Naive thymus-derived CD4-positive, alpha-beta T cell (primary cell): Measurements from ENCODE around the gene NCAM2. TPM values are rescaled to one million over a fixed set of nuclear protein-coding genes. Genes with fewer than 3 reads are reported as not detected.

Experiments
- ATAC-seq: fragments of 150-1000 bp; cut with Tn5 transposase; 2 replicates; pipeline ENCODE4 v1.10.0; 2021; ENCODE audit warnings: mild to moderate bottlenecking, moderate library complexity
- CTCF ChIA-PET: fragments of 350-600 bp; sonication (Branson Sonifier 250); formaldehyde crosslinking; loops from one replicate; lab custom pipeline; 2021; ENCODE audit warnings: antibody characterized with exemption; lab: Charles Lee
- POLR2A ChIA-PET: fragments of 350-600 bp; sonication (Branson Sonifier 250); formaldehyde crosslinking; loops from one replicate; lab custom pipeline; 2021; ENCODE audit warnings: antibody characterized with exemption, inconsistent platforms; lab: Charles Lee
- DNase-seq, 9 donors: peaks; one replicate each; pipeline versions ENCODE4 v3.0.0 to v3.0.0-alpha.2; 2020 to 2022; ENCODE audit warnings: mixed read lengths in 1 of 9
- H3K27ac ChIP-seq: one replicate; pipeline ENCODE4 v1.7.0; 2013; ENCODE audit warnings: mild to moderate bottlenecking, low read depth, low read length, moderate library complexity
- H3K27me3 ChIP-seq, 2 donors: one replicate each; pipeline ENCODE4 v1.7.0; 2013; ENCODE audit warnings: low read length in 2 of 2, mild to moderate bottlenecking in 2 of 2, moderate library complexity in 2 of 2; ENCODE audit not compliant: control insufficient read depth in 2 of 2, insufficient read depth in 2 of 2
- H3K36me3 ChIP-seq, 3 experiments: 1 replicate in 2 of 3; 2 replicates in 1 of 3; pipeline ENCODE4 v1.7.0; 2013; ENCODE audit warnings: low read length in 3 of 3, mild to moderate bottlenecking in 3 of 3, moderate library complexity in 1 of 3; ENCODE audit not compliant: insufficient read depth in 3 of 3, control insufficient read depth in 2 of 3
- H3K4me1 ChIP-seq, 2 donors: one replicate each; pipeline ENCODE4 v1.7.0; 2013; ENCODE audit warnings: low read length in 2 of 2, mild to moderate bottlenecking in 2 of 2, moderate library complexity in 1 of 2; ENCODE audit not compliant: control insufficient read depth in 2 of 2, insufficient read depth in 2 of 2
- H3K4me3 ChIP-seq: 2 replicates; pipeline ENCODE4 v1.7.0; 2013; ENCODE audit warnings: mild to moderate bottlenecking, low read length
- H3K9me3 ChIP-seq, 3 experiments: 1 replicate in 2 of 3; 2 replicates in 1 of 3; pipeline ENCODE4 v1.7.0; 2013; ENCODE audit warnings: low read length in 3 of 3; ENCODE audit not compliant: control insufficient read depth in 2 of 3
- H3K27ac Mint-ChIP-seq, 9 donors: one replicate each; pipeline ENCODE4 v1.8.0; 2020 to 2022; ENCODE audit warnings: mixed read lengths in 9 of 9, mild to moderate bottlenecking in 8 of 9, moderate library complexity in 5 of 9, inconsistent platforms in 2 of 9
- H3K27me3 Mint-ChIP-seq, 5 donors: one replicate each; pipeline ENCODE4 v1.8.0; 2021 to 2022; ENCODE audit warnings: mixed read lengths in 5 of 5, mild to moderate bottlenecking in 1 of 5
- H3K36me3 Mint-ChIP-seq, 5 donors: one replicate each; pipeline ENCODE4 v1.8.0; 2020 to 2022; ENCODE audit warnings: mixed read lengths in 5 of 5, mild to moderate bottlenecking in 3 of 5, inconsistent platforms in 1 of 5
- H3K4me1 Mint-ChIP-seq, 7 donors: one replicate each; pipeline ENCODE4 v1.8.0; 2020 to 2022; ENCODE audit warnings: mixed read lengths in 7 of 7, mild to moderate bottlenecking in 3 of 7, inconsistent platforms in 1 of 7
- H3K4me3 Mint-ChIP-seq, 10 donors: one replicate each; pipeline ENCODE4 v1.8.0; 2020 to 2022; ENCODE audit warnings: mild to moderate bottlenecking in 10 of 10, mixed read lengths in 10 of 10, moderate library complexity in 6 of 10, inconsistent platforms in 2 of 10
- H3K9me3 Mint-ChIP-seq, 11 donors: one replicate each; pipeline ENCODE4 v1.8.0; 2020 to 2022; ENCODE audit warnings: mixed read lengths in 11 of 11, mild to moderate bottlenecking in 4 of 11, inconsistent platforms in 1 of 11, moderate library complexity in 1 of 11
- intact Hi-C, 2 donors: fragments of 100-400 bp; cut with micrococcal nuclease; formaldehyde crosslinking; loops; one replicate each; pipeline ENCODE4 v1.15.1; 2023
- polyA plus RNA-seq, 2 donors: library from polyadenylated mRNA; unstranded; fragments of 300-500 nt; fragmentation: Illumina TruSeq; gene quantifications; one replicate each; pipeline ENCODE4 v1.2.3, GENCODE V29; 2021
- total RNA-seq, 6 experiments: library from RNA in 5 of 6; stranded (reverse) in 5 of 6; gene quantifications; 1 replicate in 5 of 6; 2 replicates in 1 of 6; pipeline ENCODE4 v1.2.3 and lab custom pipeline; 2021 to 2026

Gene NCAM2
- total and polyA plus RNA-seq, 7 experiments from 2014 or later = 0.07 TPM; not detected in 6

DNA sequence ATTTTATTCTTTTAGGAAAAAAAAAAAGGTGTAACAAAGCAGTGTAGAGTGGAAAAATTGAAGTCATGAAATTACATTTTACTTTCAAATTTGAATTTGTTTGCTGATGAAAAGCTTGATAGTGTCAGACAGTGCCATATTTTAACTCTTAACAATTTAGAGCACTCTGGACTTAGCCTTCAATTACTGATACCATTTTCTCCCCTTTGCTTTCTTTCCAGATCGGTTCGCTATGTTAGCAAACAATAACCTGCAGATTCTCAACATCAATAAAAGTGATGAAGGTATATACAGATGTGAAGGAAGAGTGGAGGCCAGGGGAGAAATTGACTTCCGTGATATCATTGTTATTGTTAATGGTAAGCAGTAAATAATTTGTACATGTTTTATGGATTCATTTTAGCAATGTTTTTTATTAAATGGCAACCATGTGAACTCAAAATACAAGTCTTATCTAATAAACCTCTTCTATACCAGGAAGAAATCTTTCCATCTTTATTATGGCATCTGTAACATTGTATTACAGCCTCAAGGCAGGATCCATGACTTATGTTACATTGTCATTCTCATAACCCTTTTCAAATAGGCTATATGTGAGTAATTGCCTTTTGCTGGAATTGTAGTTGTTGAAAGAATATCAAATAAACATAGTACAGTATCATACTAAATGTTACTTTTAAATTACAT is 293.8 kb downstream of the NCAM2 start:
- Histone ChIP-seq H3K27ac (no peak overlapping the region), H3K36me3 (no peaks in the 10 kb centered on the region), H3K4me1 (no peaks in the 10 kb centered on the region), H3K9me3 (no peaks in the 10 kb centered on the region), H3K4me3 (no peak overlapping the region), H3K27me3 (no peaks in the 10 kb centered on the region)
- Mint-ChIP-seq H3K36me3 (no peaks in the 10 kb centered on the region), H3K4me1 (no peaks in the 10 kb centered on the region), H3K4me3 (no peak overlapping the region), H3K27me3 (no peaks in the 10 kb centered on the region), H3K9me3 (peaks cover 0 to 13% (median 0%) of the 10 kb centered on the region in 11 donors), H3K27ac (no peak overlapping the region)
- no peak for DNase-seq
- POLR2A ChIA-PET = no interaction called here
- ATAC-seq = no peak
- CTCF ChIA-PET = no interaction called here
- intact Hi-C loops = no loop called here

- H3K4me3 ChIP-seq = no peak overlapping the region
- no peaks in the 10 kb centered on the region for H3K9me3 ChIP-seq
- H3K27me3 Mint-ChIP-seq = no peaks in the 10 kb centered on the region
- H3K4me1 Mint-ChIP-seq = no peaks in the 10 kb centered on the region
- no peak overlapping the region for H3K27ac Mint-ChIP-seq
- no peak for ATAC-seq
- DNase-seq = no peak
- H3K36me3 ChIP-seq = no peaks in the 10 kb centered on the region
- no peaks in the 10 kb centered on the region for H3K27me3 ChIP-seq
- H3K27ac ChIP-seq = no peak overlapping the region
- no peaks in the 10 kb centered on the region for H3K4me1 ChIP-seq
- H3K9me3 Mint-ChIP-seq = peaks cover 0 to 9% (median 0%) of the 10 kb centered on the region in 11 donors
- H3K36me3 Mint-ChIP-seq = no peaks in the 10 kb centered on the region
- ChIA-PET POLR2A (no interaction called here), CTCF (no interaction called here)
- intact Hi-C loops = no loop called here
- H3K4me3 Mint-ChIP-seq = no peak overlapping the region
These were observed 297.1 kb downstream of the NCAM2 start for GRCh38 chr21:21295303-21295702.

DNA sequence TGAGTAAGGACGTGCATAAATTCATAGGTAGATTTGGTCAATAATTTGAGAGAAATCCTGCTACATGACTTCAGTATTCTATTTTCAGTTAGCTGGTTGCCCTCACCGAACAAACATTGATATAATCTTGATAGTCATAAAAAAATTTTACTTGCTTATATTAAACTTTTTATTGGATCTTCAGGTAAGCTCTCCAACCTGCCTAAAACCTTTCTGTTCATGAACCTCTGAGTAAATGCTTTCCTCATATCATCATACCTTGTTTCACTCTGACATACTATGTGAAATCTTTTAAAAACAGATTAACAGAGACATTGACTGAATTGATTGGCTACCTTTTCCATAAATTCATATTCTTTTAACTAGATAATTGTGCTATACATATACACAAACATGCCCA is 299.0 kb downstream of the NCAM2 start:
- ChIA-PET POLR2A (no interaction called here), CTCF (no interaction called here)
- Histone ChIP-seq H3K9me3 (no peaks in the 10 kb centered on the region), H3K4me3 (no peak overlapping the region), H3K4me1 (no peaks in the 10 kb centered on the region), H3K27ac (no peak overlapping the region), H3K36me3 (no peaks in the 10 kb centered on the region), H3K27me3 (no peaks in the 10 kb centered on the region)
- Mint-ChIP-seq H3K27ac (no peak overlapping the region), H3K36me3 (no peaks in the 10 kb centered on the region), H3K27me3 (no peaks in the 10 kb centered on the region), H3K9me3 (peaks cover 0 to 9% (median 0%) of the 10 kb centered on the region in 11 donors), H3K4me3 (no peak overlapping the region), H3K4me1 (no peaks in the 10 kb centered on the region)
- intact Hi-C loops = no loop called here
- ATAC-seq (no peak), DNase-seq (no peak)

GRCh38 chr21:21301013-21301412 is 302.8 kb downstream of the NCAM2 start:
- Histone ChIP-seq H3K27me3 (no peaks in the 10 kb centered on the region), H3K4me3 (no peak overlapping the region), H3K4me1 (no peaks in the 10 kb centered on the region), H3K36me3 (no peaks in the 10 kb centered on the region), H3K27ac (no peak overlapping the region), H3K9me3 (no peaks in the 10 kb centered on the region)
- Mint-ChIP-seq H3K27me3 (no peaks in the 10 kb centered on the region), H3K4me1 (no peaks in the 10 kb centered on the region), H3K4me3 (no peak overlapping the region), H3K27ac (no peak overlapping the region), H3K36me3 (no peaks in the 10 kb centered on the region), H3K9me3 (peaks cover 0 to 8% (median 2%) of the 10 kb centered on the region in 11 donors)
- intact Hi-C loops = no loop called here
- DNase-seq = no peak
- no peak for ATAC-seq
- POLR2A ChIA-PET = no interaction called here
- CTCF ChIA-PET = no interaction called here

GRCh38 chr21:21309510-21309909 is 311.3 kb downstream of the NCAM2 start:
- peaks cover 0 to 9% (median 0%) of the 10 kb centered on the region in 11 donors for H3K9me3 Mint-ChIP-seq
- no peak overlapping the region for H3K4me3 Mint-ChIP-seq
- H3K27ac Mint-ChIP-seq = no peak overlapping the region
- Histone ChIP-seq H3K36me3 (no peaks in the 10 kb centered on the region), H3K27me3 (no peaks in the 10 kb centered on the region), H3K4me3 (no peak overlapping the region), H3K9me3 (no peaks in the 10 kb centered on the region), H3K4me1 (no peaks in the 10 kb centered on the region), H3K27ac (no peak overlapping the region)
- no peaks in the 10 kb centered on the region for H3K36me3 Mint-ChIP-seq
- intact Hi-C loops = no loop called here
- ChIA-PET POLR2A (no interaction called here), CTCF (no interaction called here)
- no peaks in the 10 kb centered on the region for H3K4me1 Mint-ChIP-seq
- H3K27me3 Mint-ChIP-seq = no peaks in the 10 kb centered on the region
- ATAC-seq (no peak), DNase-seq (no peak)

DNA sequence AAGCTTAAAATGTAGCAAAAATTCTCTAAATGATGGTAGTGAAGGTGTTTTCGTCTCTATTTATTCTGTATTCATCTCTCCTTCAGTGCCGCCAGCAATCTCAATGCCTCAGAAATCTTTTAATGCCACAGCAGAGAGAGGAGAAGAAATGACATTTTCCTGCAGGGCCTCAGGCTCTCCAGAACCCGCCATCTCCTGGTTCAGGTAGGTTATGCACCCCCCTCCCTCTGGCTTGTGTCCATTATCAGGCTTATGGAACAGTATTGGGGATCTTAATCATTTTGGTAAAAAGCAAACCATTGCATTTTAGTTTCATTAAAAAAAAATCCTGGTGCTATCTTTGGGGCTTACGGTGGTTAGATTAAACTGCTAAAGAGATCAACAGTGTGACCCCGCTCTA is 326.1 kb downstream of the NCAM2 start:
- no peak overlapping the region for H3K4me3 Mint-ChIP-seq
- CTCF ChIA-PET = no interaction called here
- Histone ChIP-seq H3K9me3 (no peaks in the 10 kb centered on the region), H3K36me3 (no peaks in the 10 kb centered on the region), H3K4me1 (no peaks in the 10 kb centered on the region), H3K27ac (no peak overlapping the region), H3K4me3 (no peak overlapping the region), H3K27me3 (no peaks in the 10 kb centered on the region)
- DNase-seq = no peak
- intact Hi-C loops = no loop called here
- peaks cover 0 to 2% (median 0%) of the 10 kb centered on the region in 7 donors for H3K4me1 Mint-ChIP-seq
- no peak for ATAC-seq
- POLR2A ChIA-PET = no interaction called here
- H3K27ac Mint-ChIP-seq = no peak overlapping the region
- H3K9me3 Mint-ChIP-seq = peaks cover 0 to 4% (median 0%) of the 10 kb centered on the region in 11 donors
- H3K36me3 Mint-ChIP-seq = no peaks in the 10 kb centered on the region
- no peaks in the 10 kb centered on the region for H3K27me3 Mint-ChIP-seq

- no peaks in the 10 kb centered on the region for H3K4me1 Mint-ChIP-seq
- H3K9me3 ChIP-seq = no peaks in the 10 kb centered on the region
- H3K27ac Mint-ChIP-seq = no peak overlapping the region
- ChIA-PET CTCF (no interaction called here), POLR2A (no interaction called here)
- no peaks in the 10 kb centered on the region for H3K27me3 ChIP-seq
- intact Hi-C loops = no loop called here
- H3K4me1 ChIP-seq = no peaks in the 10 kb centered on the region
- no peaks in the 10 kb centered on the region for H3K27me3 Mint-ChIP-seq
- no peak overlapping the region for H3K4me3 ChIP-seq
- no peak overlapping the region for H3K4me3 Mint-ChIP-seq
- H3K9me3 Mint-ChIP-seq = peaks cover 0 to 5% (median 0%) of the 10 kb centered on the region in 11 donors
- ATAC-seq = no peak
- DNase-seq = no peak
- H3K36me3 Mint-ChIP-seq = no peaks in the 10 kb centered on the region
- no peaks in the 10 kb centered on the region for H3K36me3 ChIP-seq
- no peak overlapping the region for H3K27ac ChIP-seq
These were observed 334.3 kb downstream of the NCAM2 start for GRCh38 chr21:21332492-21332891.
